ENCODE data around the gene F7.

- TF ChIP-seq, protein P1, sequence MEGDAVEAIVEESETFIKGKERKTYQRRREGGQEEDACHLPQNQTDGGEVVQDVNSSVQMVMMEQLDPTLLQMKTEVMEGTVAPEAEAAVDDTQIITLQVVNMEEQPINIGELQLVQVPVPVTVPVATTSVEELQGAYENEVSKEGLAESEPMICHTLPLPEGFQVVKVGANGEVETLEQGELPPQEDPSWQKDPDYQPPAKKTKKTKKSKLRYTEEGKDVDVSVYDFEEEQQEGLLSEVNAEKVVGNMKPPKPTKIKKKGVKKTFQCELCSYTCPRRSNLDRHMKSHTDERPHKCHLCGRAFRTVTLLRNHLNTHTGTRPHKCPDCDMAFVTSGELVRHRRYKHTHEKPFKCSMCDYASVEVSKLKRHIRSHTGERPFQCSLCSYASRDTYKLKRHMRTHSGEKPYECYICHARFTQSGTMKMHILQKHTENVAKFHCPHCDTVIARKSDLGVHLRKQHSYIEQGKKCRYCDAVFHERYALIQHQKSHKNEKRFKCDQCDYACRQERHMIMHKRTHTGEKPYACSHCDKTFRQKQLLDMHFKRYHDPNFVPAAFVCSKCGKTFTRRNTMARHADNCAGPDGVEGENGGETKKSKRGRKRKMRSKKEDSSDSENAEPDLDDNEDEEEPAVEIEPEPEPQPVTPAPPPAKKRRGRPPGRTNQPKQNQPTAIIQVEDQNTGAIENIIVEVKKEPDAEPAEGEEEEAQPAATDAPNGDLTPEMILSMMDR (conservative IDR thresholded peaks at IDR 0.05; ENCODE audit: low read depth, low read length) = no peak
- no peak for TF ChIP-seq EZH2phosphoT487 (IDR thresholded peaks at IDR 0.05; ENCODE audit: borderline replicate concordance, low read length)
Measured at GRCh38 chr13:113062691-113063090, 42.9 kb upstream of the F7 start.

Measured in PC-3 (cell line).